Measurements from ENCODE around the gene PUS10. TPM values are rescaled to one million over a fixed set of nuclear protein-coding genes. Genes with fewer than 3 reads are reported as not detected.
A peak's percentile ranks its signal among the peaks of the same experiment; 100 is the strongest.

PUS10 gene
- total and polyA plus RNA-seq, 2 of the 13 experiments (the other 11 are each of a cell fraction or from before 2014, with no cell fraction given) = 41.4 to 44.3 TPM

GRCh38 chr2:61018318-61018755 lies 282 bp upstream of the PUS10 start (continued):
- no peak for TF ChIP-seq ZNF570 (CRISPR knock-in tag; IDR thresholded peaks at IDR 0.05; ENCODE audit: borderline replicate concordance)
- TF ChIP-seq ZNF558 (CRISPR knock-in tag; IDR thresholded peaks at IDR 0.05; ENCODE audit: borderline replicate concordance) = no peak
- no peak for TF ChIP-seq ZNF468 (CRISPR knock-in tag; IDR thresholded peaks at IDR 0.05)
- no peak for TF ChIP-seq NPAS2 (CRISPR knock-in tag; IDR thresholded peaks at IDR 0.05; ENCODE audit: borderline replicate concordance)
- TF ChIP-seq ZSCAN12 (CRISPR knock-in tag; IDR thresholded peaks at IDR 0.05) = peak; percentile 93
- TF ChIP-seq SNAPC4 (CRISPR knock-in tag; IDR thresholded peaks at IDR 0.05) = 0 out of 2 replicates have a peak, but pooled peaks have one; percentile 58
- TF ChIP-seq SAFB2 (CRISPR knock-in tag; IDR thresholded peaks at IDR 0.05; ENCODE audit: borderline replicate concordance, low read depth) = no peak
- TF ChIP-seq MTF1 (CRISPR knock-in tag; IDR thresholded peaks at IDR 0.05) = peak; percentile 78; the same call in 1 of the 2 replicates
- TF ChIP-seq HINFP (CRISPR knock-in tag; IDR thresholded peaks at IDR 0.05; ENCODE audit: low read depth) = no peak
- TF ChIP-seq ZNF251 (CRISPR knock-in tag; IDR thresholded peaks at IDR 0.05) = no peak
- TF ChIP-seq RBM22 (optimal IDR thresholded peaks at IDR 0.05; ENCODE audit: low read length) = no peak
- TF ChIP-seq FOXA1 (IDR thresholded peaks at IDR 0.05) = no peak
- peak; percentile 47 for TF ChIP-seq FOXA1 (CRISPR knock-in tag; IDR thresholded peaks at IDR 0.05)
- no peak for TF ChIP-seq MLX (CRISPR knock-in tag; IDR thresholded peaks at IDR 0.05)
- TF ChIP-seq SCMH1 (CRISPR knock-in tag; IDR thresholded peaks at IDR 0.05; ENCODE audit: borderline replicate concordance) = no peak
- TF ChIP-seq DMAP1 (CRISPR knock-in tag; IDR thresholded peaks at IDR 0.05) = no peak
- no peak for TF ChIP-seq ZNF784 (CRISPR knock-in tag; IDR thresholded peaks at IDR 0.05; ENCODE audit: borderline replicate concordance)
- no peak for TF ChIP-seq ZNF17 (CRISPR knock-in tag; IDR thresholded peaks at IDR 0.05)
- TF ChIP-seq ZNF317 (CRISPR knock-in tag; IDR thresholded peaks at IDR 0.05) = no peak; the same call in 1 of the 2 replicates
- TF ChIP-seq ZMYM3 (CRISPR knock-in tag; IDR thresholded peaks at IDR 0.05) = no peak

Data from HepG2 (cell line).